LNCaP clone FGC (cell line): Measurements from ENCODE around the gene SLC15A3.

Experiments used
- DNase-seq: peaks from one replicate; pipeline ENCODE4 v3.0.0-alpha.2; 2011; ENCODE audit warnings: low read depth
- H3K4me3 ChIP-seq: 2 replicates; pipeline ENCODE4 v1.5.1; 2011; ENCODE audit warnings: mild to moderate bottlenecking, low read depth, low read length, control low read depth
- CTCF ChIP-seq: IDR thresholded peaks from 2 replicates; pipeline ENCODE4 v1.5.1; 2012; ENCODE audit warnings: mild to moderate bottlenecking; ENCODE audit not compliant: control insufficient read depth, insufficient read depth; ENCODE audit errors: extremely low read depth

Gene SLC15A3

DNA sequence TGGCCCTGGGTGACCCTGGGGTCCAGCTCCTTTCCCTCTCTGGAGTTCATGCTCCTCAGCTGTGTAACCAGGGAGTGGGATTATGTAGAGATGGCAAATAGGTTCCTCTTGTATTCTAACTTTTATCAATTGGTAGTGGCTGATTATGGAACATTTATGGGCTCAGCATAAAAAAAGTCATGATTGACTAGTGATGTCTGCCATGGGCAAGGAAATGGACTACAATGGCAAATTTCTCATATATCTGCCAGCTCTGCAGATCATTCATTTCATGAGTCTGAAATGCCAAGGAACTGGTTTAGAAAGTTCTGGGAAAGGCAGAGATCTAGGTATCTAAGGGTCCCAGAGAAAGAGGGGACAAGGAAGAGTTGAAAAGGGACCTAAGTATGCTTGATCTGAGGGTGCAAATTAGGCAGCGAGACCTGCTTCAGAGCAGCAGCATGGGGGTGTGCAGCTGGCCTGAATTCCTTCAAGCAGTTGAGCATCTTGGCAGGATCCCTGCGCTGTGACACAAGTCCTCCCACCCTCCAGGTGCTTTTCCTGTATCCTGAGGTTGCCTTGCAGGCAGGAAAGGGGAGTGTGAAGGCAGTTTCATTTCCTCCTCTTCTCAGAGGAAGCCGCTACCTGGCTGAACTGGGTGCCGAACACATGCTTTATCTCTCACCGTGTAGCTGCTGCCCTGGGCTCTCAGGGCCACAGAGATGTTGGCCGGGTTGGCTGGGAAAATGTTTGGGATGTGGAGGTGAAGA lies 10.4 kb downstream of the SLC15A3 start:
- H3K4me3 ChIP-seq = no peak overlapping the region
- no peak for DNase-seq
- no peak for TF ChIP-seq CTCF

DNA sequence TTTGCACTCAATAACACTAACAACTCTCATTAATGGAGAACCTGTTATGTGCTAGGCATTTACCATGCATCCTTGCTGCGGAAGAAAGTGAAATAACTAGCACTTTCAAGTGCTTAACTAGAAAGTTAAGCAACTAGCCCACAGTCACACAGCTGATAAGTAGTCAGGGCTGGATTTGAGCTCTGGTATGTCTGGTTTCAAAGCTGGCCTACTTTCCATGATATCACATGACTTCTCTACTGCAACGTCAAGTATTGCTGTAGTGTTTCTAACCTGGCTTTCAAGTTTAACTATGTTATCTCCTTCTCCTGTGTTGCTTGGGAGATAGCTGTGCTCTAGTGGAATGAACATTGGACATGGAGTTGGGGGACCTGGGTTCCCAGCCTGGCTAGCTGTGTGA lies 12.1 kb downstream of the SLC15A3 start:
- H3K4me3 ChIP-seq = no peak overlapping the region
- no peak for TF ChIP-seq CTCF
- DNase-seq = no peak

DNA sequence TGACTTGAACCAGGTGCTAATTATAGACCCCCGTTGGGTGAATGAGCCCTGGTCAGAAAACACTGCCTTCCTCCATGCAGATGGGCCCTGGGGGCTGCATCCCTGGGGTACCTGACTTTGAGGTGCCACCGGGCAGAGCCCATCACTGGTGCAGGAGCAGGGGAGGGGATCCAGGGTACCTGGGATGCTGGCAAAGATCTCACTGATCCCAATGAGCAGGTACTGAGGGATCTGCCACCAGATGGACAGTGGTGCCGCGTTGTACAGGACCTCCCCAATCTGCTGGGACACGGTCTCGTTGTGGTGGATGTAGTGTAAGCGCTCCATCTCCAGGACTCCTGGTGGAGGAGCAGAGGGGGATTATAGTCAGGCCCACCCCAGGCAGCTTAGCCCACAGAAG lies 12.7 kb downstream of the SLC15A3 start:
- TF ChIP-seq CTCF = no peak
- H3K4me3 ChIP-seq = no peak overlapping the region
- DNase-seq = no peak

GRCh38 chr11:60938500-60938899 lies 13.5 kb downstream of the SLC15A3 start:
- TF ChIP-seq CTCF = no peak

GRCh38 chr11:60937811-60938210 lies 14.2 kb downstream of the SLC15A3 start:
- H3K4me3 ChIP-seq = no peak overlapping the region
- DNase-seq = no peak
- no peak for TF ChIP-seq CTCF

More at GRCh38 chr11:60938500-60938899, 13.5 kb downstream of the SLC15A3 start:
- no peak overlapping the region for H3K4me3 ChIP-seq
- no peak for DNase-seq

- no peak overlapping the region for H3K4me3 ChIP-seq
- DNase-seq = no peak
- no peak for TF ChIP-seq CTCF
Observed at GRCh38 chr11:60937144-60937527, 14.8 kb downstream of the SLC15A3 start.

DNA sequence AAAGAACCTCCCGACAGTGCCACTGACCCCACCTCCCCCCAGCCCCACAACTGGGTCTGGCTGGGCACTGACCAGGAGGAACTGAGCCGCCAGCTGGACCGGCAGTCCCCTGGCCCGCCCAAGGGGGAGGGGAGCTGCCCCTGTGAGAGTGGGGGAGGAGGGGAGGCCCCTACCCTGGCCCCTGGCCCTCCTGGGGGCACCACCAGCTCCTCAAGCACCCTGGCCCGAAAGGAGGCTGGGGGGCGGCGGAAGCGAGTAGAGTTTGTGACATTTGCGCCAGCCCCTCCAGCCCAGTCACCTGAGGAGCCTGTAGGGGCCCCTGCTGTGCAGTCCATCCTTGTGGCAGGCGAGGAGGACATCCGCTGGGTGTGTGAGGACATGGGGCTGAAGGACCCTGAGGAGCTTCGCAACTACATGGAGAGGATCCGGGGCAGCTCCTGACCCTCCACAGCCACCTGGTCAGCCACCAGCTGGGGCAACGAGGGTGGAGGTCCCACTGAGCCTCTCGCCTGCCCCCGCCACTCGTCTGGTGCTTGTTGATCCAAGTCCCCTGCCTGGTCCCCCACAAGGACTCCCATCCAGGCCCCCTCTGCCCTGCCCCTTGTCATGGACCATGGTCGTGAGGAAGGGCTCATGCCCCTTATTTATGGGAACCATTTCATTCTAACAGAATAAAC lies 15.4 kb downstream of the SLC15A3 start:
- TF ChIP-seq CTCF = no peak
- no peak overlapping the region for H3K4me3 ChIP-seq
- no peak for DNase-seq
